ENCODE data around the gene FAM234A.
"Not testable (repeated sequence)": the region's sequence is repeated elsewhere in the genome, so short reads cannot be mapped to it uniquely, and the experiment has no call there.

Gene FAM234A, protein sequence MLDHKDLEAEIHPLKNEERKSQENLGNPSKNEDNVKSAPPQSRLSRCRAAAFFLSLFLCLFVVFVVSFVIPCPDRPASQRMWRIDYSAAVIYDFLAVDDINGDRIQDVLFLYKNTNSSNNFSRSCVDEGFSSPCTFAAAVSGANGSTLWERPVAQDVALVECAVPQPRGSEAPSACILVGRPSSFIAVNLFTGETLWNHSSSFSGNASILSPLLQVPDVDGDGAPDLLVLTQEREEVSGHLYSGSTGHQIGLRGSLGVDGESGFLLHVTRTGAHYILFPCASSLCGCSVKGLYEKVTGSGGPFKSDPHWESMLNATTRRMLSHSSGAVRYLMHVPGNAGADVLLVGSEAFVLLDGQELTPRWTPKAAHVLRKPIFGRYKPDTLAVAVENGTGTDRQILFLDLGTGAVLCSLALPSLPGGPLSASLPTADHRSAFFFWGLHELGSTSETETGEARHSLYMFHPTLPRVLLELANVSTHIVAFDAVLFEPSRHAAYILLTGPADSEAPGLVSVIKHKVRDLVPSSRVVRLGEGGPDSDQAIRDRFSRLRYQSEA

DNA sequence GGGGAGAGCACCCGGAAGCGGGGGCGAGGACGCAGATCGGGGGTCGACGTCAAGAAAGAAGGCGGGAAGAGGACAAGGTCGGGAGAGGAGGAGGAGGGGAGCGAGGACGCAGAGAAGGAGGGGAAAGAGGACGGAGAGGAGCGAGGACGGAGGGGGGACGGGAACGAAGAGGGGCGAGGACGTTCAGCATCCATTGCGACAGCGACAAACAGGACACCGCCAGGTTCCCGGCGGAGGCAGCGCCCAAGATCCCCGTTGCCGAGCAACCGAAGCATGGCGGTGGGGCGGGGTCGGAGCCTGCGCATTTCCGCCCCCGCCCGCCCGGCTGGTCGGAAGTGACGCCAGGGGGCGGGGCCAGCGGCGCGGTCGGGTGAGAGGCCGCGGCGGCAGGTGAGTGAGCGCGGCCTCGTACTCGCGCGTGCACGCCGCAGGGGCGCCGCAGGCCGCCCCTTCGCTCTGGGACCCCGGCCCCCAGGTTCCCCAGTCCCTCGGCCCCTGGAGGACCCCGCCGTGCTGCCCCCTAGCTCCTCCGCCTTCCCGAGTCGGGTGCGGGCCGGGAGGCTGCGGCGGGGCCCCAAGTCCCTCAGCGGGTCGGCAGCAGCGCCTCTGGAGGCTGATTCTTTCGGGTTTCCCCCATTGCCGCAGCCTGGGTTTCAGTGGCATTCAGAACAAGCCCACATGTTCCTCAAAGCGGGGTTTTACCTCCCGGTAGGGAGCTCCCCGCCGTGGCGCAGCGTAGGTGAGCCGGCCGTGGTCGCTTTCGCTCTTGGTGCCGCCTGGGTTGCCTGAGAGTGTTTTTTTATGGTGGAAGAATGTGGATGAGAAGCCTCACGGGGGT is at the start of gene FAM234A:
Gene FAM234A (plus strand): TSS at position 354 of the 838 bp plus-strand sequence. CDS start 19,593 bp downstream, outside the sequence.
- peak; percentile 95 for DNase-seq

DNA sequence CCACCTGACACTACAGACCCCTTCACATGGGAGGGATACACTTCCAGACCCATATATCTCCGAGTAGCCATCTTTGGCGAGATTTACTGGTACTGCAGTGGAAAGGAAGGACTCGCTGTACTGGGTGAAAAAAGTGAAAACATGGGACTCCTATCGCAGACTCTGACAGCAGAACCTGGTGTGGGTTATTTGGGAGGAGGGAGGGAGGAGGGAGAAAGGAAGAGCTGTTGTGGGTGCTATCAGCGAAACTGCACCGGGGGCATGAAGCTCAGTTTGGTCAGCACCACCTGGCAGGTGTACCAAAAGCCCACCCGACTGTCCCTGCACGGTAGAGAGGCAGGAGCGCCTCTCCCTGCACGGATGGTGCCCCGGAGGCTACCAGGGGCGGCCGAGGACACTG is 49.4 kb upstream of the FAM234A start:
- no peak for DNase-seq

DNA sequence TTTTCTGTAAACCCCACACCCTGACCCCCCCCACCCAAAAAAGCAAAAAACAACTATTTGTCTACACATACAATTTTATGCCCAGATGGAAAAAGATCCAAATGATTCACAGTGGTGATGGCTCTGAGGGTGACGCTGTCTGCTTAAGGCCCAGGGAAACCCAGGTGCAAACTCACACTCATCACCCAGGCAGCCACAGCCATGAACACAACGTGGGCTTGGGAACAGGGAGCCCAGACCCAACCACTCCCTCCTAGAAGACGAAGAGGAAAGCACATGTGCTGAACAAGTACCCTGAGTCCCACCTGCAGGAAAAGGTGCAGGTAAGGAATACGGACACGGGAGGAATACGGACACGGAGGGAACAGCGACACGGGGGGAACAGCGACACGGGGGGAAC is 48.9 kb upstream of the FAM234A start:
- no peak for DNase-seq

DNA sequence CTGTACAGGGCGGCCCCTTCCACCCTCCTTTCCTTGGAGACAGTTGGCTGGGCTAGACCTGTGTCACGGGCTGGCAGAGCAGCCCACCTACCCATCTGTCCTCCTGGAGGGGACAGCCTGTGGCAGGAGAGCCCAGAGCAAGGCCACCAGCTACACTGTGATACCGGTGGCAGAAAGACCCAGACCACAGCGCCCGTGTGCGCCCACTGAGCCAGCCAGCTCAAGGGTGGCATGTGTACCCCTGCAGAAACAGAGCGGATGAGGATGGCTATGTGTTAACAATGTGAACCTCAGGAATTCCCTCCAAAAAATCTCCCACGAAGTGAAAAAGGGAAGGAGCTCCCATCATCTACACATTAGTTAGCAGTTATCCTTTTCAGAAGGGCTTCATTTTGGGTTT is 47.3 kb upstream of the FAM234A start:
- DNase-seq = no peak

DNA sequence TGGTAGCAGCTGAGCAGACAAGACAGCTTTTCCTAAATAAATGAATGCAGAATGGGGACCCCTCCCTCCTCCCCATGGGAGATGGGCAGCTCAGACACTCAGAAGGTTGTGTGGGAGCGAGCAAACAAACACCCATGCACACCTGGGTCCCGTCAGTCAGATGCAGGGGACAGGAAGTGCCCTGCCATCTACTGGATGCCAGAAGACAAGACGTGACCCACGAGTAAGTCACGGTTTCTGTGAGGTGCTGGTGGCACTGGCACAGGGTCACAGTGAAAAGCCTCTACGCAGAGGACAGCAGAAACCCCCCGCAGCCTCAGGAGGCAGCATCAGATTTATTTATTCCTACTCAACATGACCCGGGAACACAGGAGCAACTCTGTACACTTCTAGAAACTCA is 45.9 kb upstream of the FAM234A start:
- no peak for DNase-seq

DNA sequence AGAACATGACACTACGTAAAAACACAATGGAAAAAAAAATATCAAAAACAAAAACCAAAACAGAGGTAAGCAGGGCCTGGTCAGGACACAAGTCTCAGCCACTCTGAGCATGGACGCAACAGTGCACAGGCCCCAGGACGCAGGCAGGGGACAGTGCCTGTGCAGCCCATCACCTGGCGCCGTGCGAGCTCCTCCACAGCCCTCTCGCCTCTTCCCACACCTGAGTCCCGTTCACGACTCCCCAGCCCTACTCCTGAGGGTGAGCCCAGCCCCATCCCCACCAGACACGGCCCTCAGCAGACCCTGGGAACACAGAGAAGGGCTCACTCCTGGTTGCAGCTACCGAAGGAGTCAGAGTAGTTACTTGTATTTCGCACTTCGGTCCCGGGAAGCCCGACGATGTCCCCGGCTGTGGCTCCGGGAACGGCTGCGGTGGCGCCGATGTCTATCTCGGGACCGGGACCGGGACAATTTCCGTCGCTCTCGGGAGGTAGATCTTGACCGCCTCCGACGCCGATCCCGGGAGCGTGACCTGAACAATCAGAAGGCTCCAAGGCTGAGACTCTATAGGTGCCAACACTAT is 44.9 kb upstream of the FAM234A start:
- no peak for DNase-seq

DNA sequence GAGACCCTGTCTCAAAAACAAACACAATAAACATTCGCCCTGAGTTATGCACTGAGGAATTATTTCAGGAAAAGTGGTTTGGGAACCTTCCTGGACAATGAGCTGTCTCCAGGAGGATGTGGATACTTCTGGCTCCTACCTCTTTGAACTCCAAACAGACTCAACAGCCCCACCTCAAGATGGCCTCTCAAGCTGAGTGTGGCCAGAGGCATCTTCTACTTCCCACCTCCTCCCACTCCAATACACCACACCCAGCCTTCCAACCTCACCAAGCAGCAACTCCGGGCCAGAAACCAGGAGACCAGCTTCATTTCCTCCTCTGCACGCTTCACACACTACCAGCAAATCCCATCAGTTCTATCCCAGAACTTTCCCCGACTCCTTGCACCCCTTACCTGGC is 42.8 kb upstream of the FAM234A start:
- DNase-seq = no peak

DNA sequence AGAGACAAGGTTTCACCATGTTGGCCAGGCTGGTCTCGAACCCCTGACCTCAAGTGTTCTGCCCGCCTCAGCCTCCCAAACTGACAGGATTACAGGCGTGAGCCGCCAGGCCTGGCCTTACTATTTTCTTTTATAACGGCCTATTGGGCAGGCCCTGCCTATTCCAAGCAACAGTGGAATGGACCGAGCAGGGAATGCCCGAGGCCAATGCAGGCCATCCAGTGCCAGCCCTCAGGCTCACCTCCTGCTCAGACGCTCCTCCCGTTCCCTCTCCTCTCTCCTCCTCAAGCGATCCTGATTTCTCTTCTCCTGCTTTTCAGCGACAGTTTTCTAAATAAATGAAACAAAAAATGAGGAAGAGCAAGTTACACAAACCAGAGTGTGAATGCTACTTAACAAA is 41.9 kb upstream of the FAM234A start:
- no peak for DNase-seq

DNA sequence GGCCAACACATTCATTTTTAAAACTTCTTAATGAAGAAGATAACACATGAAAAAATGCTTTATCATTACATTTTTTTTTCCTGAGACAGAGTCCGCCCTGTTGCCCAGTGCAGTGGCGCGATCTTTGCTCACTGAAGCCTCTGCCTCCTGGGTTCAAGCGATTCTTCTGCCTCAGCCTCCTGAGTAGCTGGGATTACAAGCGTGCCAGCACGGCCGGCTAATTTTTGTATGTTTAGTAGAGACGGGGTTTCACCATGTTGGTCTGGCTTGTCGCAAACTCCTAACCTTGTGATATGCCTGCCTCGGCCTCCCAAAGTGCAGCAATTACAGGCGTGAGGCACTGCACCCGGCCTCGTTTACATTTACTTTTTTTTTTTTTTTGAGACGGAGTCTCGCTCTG is 41.2 kb upstream of the FAM234A start:
- DNase-seq = no peak

DNA sequence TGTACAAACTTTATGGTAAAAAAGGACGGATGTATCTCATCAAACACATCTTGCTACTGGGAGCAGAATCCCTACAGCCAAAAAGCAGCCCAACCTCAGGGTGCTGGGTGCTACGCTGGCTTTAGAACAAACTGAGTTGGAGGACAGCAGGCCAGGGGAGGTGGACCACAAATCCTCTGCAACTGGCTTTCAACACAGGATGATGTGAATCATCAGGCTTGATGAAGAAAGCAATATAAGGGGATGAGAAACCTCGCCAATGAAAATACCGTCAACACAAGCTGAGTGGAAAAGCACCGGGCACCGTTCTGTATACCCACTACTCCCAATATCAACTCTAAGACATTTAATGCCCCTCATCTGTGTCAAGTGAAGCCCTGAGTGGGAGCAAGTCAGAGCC is 40.1 kb upstream of the FAM234A start:
- DNase-seq = no peak

DNA sequence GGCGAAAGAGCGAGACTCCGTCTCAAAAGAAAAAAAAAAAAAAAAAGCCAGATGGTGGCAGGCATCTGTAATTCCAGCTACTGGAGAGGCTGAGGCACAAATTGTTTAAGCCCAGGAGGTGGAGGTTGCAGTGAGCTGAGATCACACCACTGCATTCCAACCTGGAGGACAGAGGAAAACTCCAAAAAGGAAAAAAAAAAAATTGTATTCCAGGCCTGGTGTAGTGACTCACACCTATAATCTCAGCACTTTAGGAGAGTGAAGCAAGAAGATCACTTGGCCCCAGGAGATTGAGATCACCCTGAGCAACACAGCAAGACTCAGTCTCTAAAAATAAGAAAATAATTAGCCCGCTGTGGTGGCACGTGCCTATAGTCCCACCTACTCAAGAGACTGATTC is 34.2 kb upstream of the FAM234A start:
- no peak for DNase-seq

DNA sequence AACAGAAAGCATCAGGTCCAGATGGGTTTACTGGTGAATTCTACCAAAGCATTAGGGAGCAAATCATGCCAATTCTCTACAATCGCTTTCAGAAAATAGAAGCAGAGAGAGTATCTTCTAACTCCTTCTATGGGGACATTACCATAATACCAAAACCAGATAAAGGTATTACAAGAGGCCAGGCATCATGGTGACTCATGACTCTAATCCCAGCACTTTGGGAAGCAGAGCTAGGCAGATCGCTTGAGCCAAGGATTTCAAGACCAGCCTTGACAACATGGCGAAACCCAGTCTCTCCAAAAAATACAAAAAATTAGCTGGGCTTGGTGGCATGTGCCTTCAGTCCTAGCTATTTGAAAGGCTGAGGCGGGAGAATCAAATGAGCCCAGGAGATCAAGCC is 31.4 kb upstream of the FAM234A start:
- DNase-seq = no peak

DNA sequence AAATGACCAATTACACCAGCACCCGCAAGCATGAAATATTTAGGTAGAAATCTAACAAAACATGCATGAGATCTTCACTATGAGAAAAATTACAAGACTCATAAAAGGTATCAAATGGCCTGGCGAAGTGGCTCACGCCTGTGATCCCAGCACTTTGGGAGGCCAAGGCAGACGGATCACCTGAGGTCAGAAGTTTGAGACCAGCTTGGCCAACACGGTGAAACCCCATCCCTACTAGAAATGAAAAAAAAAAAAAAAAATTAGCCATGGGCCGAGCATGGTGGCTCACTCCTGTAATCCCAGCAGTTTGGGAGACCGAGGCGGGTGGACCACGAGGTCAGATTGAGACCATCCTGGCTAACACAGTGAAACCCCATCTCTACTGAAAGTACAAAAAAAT is 30.6 kb upstream of the FAM234A start:
- DNase-seq = not testable (repeated sequence)

DNA sequence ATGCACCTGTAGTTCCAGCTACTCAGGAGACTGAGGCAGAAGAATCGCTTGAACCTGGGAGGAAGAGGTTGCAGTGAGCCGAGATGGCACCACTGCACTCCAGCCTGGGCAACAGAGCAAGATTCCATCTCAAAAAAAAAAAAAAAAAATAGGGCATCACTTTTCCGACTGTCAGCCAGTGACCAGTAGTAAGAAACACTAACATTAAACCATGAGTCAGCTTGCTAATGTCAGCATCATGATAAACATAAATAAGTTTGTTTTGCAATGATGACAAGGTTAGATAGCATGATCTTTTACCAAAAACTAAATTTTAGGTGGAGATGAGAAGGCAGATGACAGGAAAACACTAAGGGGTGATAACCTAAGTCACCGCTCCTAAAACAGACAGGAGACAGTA is 25.3 kb upstream of the FAM234A start:
- not testable (repeated sequence) for DNase-seq

DNA sequence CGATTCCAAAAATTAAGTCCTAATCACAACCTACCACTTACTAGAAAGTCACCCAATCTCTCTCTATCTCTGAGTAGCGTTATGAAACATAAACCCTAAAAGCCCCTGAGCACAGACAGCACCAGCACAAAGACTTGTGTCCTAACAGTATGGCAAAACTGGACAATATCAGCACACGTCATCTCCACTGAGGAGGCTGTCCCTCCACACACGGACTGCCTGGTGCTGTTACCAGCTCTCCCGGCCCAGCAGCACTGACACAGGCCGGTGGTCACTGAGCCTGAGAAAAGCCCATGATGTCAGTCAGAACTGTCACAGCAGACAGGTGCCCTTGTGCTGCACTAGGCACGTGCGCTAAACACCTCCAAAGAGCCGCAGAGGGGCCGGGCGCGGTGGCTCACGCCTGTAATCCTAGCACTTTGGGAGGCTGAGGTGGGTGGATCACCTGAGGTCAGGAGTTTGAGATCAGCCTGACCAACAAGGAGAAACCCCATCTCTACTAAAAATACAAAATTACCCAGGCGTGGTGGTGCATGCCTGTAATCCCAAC is 22.9 kb upstream of the FAM234A start:
- not testable (repeated sequence) for DNase-seq

DNA sequence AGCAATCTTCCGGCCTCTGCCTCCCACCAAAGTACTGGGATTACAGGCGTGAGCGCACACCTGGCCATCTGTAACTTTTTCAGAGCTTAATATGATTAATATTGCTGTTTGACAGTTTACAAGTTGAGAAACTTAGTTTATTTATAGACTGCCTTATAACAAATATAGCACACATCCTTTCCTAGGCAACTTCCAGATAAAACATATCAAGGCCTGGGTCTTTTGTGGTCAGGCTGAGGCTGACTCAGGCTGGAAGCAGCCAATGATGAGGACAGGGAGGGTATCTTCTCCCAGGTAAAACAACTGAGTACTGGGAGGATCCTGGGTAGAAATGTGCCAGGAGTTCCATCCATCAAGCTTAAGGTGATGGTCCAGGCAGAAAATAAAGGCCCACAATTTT is 21.6 kb upstream of the FAM234A start:
- no peak for DNase-seq

DNA sequence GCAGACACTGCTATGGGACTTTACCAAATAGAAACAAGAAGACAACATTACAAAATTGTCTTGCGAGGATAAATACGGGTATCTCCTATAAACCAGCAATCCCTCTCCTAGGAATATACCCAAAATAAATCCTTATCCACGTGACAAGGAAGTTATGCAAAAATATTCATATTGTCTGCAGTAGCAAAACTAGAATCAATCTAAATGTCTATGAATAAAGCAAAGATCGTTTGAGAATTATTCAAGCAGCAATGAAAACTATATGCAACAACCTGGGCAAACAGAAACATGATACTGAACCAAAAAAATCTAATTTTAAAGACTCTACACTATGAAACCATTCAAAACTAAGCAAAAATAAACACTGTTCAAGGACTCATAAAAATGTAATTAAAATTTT is 14.6 kb upstream of the FAM234A start:
- DNase-seq = no peak

DNA sequence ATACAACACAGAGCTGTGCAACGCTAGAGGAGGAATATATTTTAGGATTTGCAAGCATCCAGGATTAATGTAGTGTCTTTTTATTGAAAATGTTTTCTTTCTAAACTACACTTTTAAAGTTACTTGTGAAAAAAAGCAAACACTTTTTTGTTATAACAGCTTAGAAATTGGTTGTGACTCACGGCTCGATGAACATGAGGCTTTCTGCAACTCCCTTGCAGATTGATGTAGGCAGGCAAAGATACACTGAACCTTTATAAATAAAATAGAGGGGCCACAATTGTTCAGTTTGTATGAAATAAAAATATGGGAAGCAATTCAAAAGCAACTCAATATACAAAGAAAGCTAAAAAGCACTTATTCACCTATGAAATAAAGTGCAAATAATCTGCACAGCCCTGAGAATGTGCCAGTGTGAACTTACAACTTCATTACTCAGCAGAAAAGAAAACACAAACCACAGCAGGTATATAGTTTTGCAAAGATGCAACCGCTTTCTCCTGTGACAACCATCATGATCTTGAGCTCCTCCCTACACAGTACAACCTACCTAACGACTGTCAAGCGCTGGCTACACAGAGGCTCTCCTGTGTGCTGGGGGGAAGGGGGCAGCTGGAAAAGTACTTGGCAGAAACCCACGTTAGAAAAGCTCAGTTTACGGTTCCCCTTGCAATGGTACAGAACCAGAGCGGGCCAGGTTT is 6.3 kb upstream of the FAM234A start:
- DNase-seq = no peak

DNA sequence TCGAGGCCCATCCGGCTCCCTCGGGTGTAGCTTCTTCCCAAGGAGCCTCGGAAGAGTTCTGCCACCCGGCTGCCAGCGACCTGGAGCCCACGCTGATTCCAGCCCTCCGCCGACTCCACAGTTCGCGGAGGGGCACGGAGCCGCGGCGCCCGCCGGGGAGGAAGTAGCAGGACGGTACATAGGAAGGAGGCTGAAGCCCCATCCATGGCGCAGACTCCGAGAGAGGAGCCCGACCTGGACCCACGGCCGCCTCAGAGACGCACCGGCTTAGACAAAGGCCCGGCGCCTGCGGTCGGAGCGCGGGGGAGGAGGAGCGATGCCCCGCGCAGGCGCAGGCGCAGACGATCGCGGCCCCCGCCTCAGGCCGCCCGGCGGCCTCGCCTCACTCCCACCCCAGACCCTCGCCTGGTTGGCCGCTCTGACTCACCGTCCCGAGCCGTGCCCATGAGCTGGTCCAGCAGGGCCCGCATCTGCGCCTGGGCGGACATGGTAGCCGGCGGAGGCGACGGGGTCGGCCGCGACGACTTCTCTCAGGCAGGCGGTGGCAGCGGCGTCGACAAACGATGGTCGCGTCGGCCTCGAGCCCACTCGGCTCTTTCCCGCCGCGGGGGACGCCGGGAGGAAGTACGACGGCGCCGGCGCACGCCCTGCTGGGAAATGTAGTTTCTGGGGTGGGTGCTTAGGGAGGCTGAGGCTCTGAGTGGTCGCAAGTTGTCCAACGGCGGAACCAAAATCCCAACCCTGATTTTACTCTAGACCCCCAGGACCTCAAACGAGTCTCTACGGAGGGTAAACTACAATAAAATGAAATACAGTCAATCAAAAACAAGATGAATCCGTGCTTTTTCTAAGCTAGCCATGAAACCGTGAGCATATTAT is 5.5 kb upstream of the FAM234A start, which contains the start of gene LUC7L:
Gene LUC7L (minus strand): TSS at position 598 of the 879 bp plus-strand sequence. CDS start 110 bp downstream, at position 488.
- peak; percentile 88 for DNase-seq

DNA sequence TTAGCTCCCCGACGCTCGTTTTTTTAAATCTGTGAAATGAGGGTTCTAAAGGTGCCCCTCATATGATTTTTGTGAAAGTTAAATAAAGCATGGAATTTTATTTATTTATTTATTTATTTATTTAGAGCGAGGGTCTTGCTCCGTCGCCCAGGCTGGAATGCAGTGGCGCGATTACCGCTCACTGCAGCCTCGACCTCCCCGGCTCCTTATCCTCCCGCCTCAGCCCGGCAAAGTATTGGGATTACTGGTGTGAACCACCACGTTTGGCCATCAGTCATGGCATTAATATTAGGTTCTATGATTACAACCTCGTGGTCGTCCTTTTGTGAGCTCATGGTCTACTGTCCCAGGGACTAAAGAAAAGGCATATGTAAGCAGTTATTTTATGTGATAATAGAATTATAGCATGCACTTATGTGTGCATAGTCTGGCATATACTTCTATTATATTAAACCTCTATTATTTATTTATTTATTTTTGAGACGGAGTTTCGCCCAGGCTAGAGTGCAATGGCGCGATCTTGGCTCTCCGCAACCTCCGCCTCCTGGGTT is 4.8 kb upstream of the FAM234A start:
- no peak for DNase-seq

DNA sequence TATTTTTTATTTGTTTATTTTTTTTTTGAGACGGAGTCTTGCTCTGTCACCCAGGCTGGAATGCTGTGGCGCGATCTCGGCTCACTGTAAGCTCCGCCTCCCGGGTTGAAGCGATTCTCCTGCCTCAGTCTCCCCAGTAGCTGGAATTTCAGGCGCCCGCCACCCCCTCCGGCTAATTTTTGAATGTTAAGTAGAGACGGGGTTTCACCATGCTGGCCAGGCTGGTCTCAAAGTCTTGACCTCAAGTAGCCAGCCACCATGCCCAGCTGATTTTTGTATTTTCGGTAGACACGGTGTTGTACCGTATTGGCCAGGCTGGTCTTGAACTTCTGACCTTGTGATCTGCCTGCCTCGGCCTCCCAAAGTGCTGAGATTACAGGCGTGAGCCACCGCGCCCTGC is 4.3 kb upstream of the FAM234A start:
- DNase-seq = not testable (repeated sequence)
